Lower leg skin (tissue), 4 donors: Measurements from ENCODE around the gene DAPP1. TPM values are rescaled to one million over a fixed set of nuclear protein-coding genes. Genes with fewer than 3 reads are reported as not detected.
A peak's percentile ranks its signal among the peaks of the same experiment; 100 is the strongest.

Experiments
- DNase-seq, 2 donors: peaks; one replicate each; pipeline ENCODE4 v3.0.0-alpha.2; 2019; ENCODE audit warnings: low spot score in 2 of 2
- H3K4me3 ChIP-seq: fragments of 200-600 bp; sonication (generic); 2 replicates; pipeline ENCODE4 v1.5.1; 2017; ENCODE audit warnings: mild to moderate bottlenecking, low read depth; ENCODE audit not compliant: poor library complexity, severe bottlenecking
- POLR2A ChIP-seq, 2 donors: fragments of 450-650 bp; IDR thresholded peaks; one replicate each; pipeline ENCODE4 v1.6.1; 2016 to 2017; ENCODE audit warnings: antibody characterized with exemption in 2 of 2, mild to moderate bottlenecking in 1 of 2, moderate library complexity in 1 of 2
- WGBS, 2 donors: methylation state at CpG; one replicate each; pipeline ENCODE4 v1.1.5; 2018; 5-methylcytosine and 5-hydroxymethylcytosine counted together
- intact Hi-C: fragments of 100-400 bp; cut with DNase I; formaldehyde crosslinking; loops from one replicate; pipeline ENCODE4 v1.15.0; 2023; ENCODE audit warnings: low total_unique reads
- total RNA-seq, 4 donors: library from RNA; depleted of rRNA; stranded (reverse); fragments of >200 nt; gene quantifications; one replicate each; pipeline ENCODE4 v1.1.0, GENCODE V29; 2016
- TF ChIP-seq, protein P1 (sequence below), 3 donors: fragments of 450-650 bp; IDR thresholded peaks; one replicate each; pipeline ENCODE4 v1.5.1; 2016; ENCODE audit warnings: antibody characterized with exemption in 3 of 3, mild to moderate bottlenecking in 3 of 3, moderate library complexity in 2 of 3

DAPP1 gene
- total RNA-seq, 4 donors from 2014 or later: 24.5 to 37.7 (median 34.2) TPM

DNA sequence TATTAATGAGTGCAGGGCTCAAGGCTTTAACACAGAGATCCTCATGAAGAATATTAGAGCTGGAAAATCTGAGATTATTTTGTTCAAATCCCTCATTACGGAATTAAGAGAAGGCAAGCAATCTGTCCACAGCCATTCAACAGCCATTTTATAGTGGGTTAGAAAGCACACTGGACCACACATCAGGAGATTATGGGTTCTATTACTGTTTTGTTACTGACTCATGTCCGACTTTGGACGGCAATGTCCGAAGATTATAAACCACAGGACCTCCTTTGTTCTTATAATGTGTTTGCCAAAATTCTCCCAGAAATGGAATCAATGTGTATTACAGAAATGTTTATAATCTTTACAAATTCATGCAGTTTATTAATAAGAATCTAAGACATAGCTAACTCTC is 69.5 kb downstream of the DAPP1 start:
- H3K4me3 ChIP-seq: no peak overlapping the region
- DNase-seq: no peak
- TF ChIP-seq POLR2A (IDR thresholded peaks at IDR 0.05): no peak
- TF ChIP-seq, protein P1, sequence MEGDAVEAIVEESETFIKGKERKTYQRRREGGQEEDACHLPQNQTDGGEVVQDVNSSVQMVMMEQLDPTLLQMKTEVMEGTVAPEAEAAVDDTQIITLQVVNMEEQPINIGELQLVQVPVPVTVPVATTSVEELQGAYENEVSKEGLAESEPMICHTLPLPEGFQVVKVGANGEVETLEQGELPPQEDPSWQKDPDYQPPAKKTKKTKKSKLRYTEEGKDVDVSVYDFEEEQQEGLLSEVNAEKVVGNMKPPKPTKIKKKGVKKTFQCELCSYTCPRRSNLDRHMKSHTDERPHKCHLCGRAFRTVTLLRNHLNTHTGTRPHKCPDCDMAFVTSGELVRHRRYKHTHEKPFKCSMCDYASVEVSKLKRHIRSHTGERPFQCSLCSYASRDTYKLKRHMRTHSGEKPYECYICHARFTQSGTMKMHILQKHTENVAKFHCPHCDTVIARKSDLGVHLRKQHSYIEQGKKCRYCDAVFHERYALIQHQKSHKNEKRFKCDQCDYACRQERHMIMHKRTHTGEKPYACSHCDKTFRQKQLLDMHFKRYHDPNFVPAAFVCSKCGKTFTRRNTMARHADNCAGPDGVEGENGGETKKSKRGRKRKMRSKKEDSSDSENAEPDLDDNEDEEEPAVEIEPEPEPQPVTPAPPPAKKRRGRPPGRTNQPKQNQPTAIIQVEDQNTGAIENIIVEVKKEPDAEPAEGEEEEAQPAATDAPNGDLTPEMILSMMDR (IDR thresholded peaks at IDR 0.05): no peak
- WGBS, 2 donors: 85 to 87% methylated on average over 4 of the region's 4 CpGs
- intact Hi-C loops: no loop called here

- WGBS, 2 donors: 63 to 65% methylated on average over 5 of the region's 5 CpGs
- TF ChIP-seq, protein P1 (IDR thresholded peaks at IDR 0.05): no peak
- intact Hi-C loops: no loop called here
Measured at GRCh38 chr4:99887837-99888236, 71.2 kb downstream of the DAPP1 start.

GRCh38 chr4:99891351-99891750 is 74.7 kb downstream of the DAPP1 start:
- no peak for TF ChIP-seq POLR2A (IDR thresholded peaks at IDR 0.05)
- TF ChIP-seq, protein P1 (IDR thresholded peaks at IDR 0.05): no peak
- H3K4me3 ChIP-seq: no peak overlapping the region
- 73 to 83% methylated on average over 2 of the region's 2 CpGs for WGBS, 2 donors
- DNase-seq: no peak
- intact Hi-C loops: loop anchor here (10.0 kb wide), 1 partner anchor 53 kb away; the partner anchor contains the start of gene DNAJB14

More at GRCh38 chr4:99887837-99888236, 71.2 kb downstream of the DAPP1 start:
- DNase-seq: no peak
- H3K4me3 ChIP-seq: no peak overlapping the region

DNA sequence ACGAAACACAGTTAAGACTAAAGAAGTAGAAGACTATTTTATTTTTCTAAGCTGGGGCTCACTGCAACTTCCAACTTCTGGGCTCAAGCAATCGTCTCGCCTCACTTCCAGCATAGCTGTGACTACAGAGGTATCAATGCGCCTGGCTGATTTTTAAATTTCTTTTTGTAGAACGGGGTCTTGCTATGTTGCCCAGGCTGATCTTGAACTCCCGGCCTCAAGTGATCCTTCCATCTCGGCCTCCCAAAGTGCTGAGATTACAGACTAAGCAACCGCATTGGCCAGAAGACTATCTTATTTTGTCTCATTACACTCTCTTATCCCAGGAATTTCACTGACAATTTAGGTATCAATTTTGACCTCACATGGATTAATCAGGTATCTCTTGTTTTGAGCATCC is 76.4 kb downstream of the DAPP1 start:
- no peak overlapping the region for H3K4me3 ChIP-seq
- WGBS, 2 donors: 95 to 98% methylated on average over 8 of the region's 8 CpGs
- intact Hi-C loops: loop anchor here (10.0 kb wide), 1 partner anchor 52 kb away; the partner anchor contains the start of gene DNAJB14
- no peak for TF ChIP-seq POLR2A (IDR thresholded peaks at IDR 0.05)
- TF ChIP-seq, protein P1 (IDR thresholded peaks at IDR 0.05): no peak
- no peak for DNase-seq

- 1 to 2% methylated on average over 12 of the region's 12 CpGs for WGBS, 2 donors
- TF ChIP-seq POLR2A (IDR thresholded peaks at IDR 0.05): no peak
- TF ChIP-seq, protein P1 (IDR thresholded peaks at IDR 0.05): no peak
- intact Hi-C loops: loop anchor here (10.0 kb wide), 1 partner anchor 51 kb away; the partner anchor contains the start of gene DNAJB14
- peak overlapping the region; percentile 99 for H3K4me3 ChIP-seq
- no peak for DNase-seq
Measured at GRCh38 chr4:99893839-99894160, 77.2 kb downstream of the DAPP1 start.
